H54 (cell line): ENCODE data around the gene TBC1D5.
"Not testable (repeated sequence)": the region's sequence is repeated elsewhere in the genome, so short reads cannot be mapped to it uniquely, and the experiment has no call there.

Experiments
- DNase-seq: peaks from one replicate; pipeline ENCODE4 v3.0.0; 2011; ENCODE audit warnings: low spot score, mixed read lengths; ENCODE audit not compliant: insufficient read length
- FAIRE-seq: peaks from 3 replicates; lab custom pipeline; 2011; peaks lifted over from hg19 to GRCh38; lab: Jason Lieb, UNC
- POLR2A ChIP-seq: IDR thresholded peaks from 2 replicates; pipeline ENCODE4 v1.6.1; 2011; ENCODE audit warnings: low read depth, mild to moderate bottlenecking, low read length

Gene TBC1D5

GRCh38 chr3:17514597-17514996 lies 227.8 kb downstream of the TBC1D5 start:
- DNase-seq (no peak), FAIRE-seq (no peak)
- no peak for TF ChIP-seq POLR2A

DNA sequence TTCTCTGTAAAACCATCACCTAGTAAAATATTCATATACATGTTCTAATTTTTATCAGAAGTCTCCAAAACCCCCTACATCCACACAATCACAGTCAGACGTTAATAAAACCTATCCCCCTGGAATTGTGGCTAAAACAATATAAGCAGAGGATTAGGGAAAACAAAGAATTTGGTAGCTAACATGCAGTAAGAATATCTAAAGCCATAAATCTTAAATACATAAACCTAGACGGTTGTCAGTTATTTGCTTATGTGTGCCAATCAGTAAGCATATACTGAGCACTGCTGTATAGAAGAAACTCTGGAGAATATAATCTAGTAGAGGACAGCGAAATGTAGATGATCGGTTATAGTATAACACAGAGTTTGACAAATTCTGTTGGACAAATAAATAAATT lies 232.2 kb downstream of the TBC1D5 start:
- no peak for TF ChIP-seq POLR2A
- DNase-seq (no peak), FAIRE-seq (no peak)

DNA sequence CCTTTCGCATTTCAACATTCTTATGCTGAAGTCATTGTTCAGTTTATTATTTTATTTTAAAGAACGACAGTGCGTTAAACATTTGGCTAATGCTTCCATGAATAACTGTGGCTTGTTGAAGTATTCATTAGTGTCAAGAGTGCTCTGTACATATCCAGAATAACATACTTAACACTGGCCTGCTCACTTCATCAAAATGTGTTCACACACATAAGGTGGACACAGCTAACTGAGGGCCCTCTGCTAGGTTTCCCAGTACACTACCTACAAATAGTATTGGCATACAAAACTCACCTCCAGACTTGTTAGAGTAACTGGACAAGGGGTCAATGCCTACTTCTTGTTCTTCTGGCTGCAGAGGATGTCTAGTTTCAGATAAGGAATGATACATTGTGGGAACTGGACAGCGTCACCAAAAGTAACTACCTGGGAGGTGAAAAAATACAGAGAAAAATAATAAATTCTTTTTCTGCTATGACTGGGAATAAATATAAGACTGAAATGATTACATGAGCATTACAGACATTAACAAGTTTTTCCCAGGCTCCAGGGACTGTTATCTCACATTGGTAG lies 234.2 kb downstream of the TBC1D5 start:
- no peak for DNase-seq
- FAIRE-seq, result no peak
- TF ChIP-seq POLR2A, result no peak

DNA sequence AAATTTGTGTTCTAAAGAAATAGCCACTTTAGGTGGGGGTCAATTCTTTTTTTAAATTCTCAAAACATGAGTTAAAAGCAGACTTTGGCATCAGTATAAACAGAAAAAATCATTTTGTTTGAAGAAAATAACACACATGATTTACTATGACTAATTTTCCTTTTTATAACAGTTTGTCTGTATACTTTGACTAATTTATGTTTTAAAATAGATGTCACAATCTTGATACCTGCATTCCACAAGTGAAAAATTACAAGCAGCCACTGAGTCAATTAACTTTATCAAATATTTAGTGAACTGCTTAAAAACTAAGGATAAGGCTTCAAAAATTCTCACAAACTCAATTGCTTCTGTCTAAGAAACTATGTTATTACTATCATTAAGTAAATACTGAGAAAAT lies 235.0 kb downstream of the TBC1D5 start:
- FAIRE-seq, result no peak

GRCh38 chr3:17505856-17506255 lies 236.6 kb downstream of the TBC1D5 start:
- DNase-seq, result no peak
- TF ChIP-seq POLR2A, result no peak
- peak; percentile 6 for FAIRE-seq

More for the DNA sequence above, 235.0 kb downstream of the TBC1D5 start:
- no peak for DNase-seq
- TF ChIP-seq POLR2A, result no peak

- DNase-seq (no peak), FAIRE-seq (no peak)
- no peak for TF ChIP-seq POLR2A
These were observed 240.7 kb downstream of the TBC1D5 start for GRCh38 chr3:17501745-17502144.

DNA sequence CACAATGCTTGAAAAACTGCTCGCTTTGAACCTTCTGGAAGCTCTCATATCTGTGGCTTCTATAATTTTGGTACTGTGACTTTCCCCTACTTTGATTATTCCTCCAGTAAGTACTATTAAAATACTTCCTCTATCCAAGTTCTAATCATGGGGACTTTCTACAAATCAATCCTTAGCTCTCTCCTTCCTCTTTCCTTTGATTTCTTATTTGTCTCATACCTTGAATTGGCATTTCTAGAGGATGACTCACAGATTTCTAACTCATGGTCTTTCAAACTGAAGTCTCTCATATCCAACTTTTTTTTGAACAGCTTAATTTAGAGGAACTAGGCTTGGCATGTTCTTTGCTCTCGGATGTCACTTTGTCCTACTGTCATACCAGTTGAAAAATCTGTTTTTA lies 241.8 kb downstream of the TBC1D5 start:
- no peak for TF ChIP-seq POLR2A
- DNase-seq (no peak), FAIRE-seq (peak; percentile 74)

DNA sequence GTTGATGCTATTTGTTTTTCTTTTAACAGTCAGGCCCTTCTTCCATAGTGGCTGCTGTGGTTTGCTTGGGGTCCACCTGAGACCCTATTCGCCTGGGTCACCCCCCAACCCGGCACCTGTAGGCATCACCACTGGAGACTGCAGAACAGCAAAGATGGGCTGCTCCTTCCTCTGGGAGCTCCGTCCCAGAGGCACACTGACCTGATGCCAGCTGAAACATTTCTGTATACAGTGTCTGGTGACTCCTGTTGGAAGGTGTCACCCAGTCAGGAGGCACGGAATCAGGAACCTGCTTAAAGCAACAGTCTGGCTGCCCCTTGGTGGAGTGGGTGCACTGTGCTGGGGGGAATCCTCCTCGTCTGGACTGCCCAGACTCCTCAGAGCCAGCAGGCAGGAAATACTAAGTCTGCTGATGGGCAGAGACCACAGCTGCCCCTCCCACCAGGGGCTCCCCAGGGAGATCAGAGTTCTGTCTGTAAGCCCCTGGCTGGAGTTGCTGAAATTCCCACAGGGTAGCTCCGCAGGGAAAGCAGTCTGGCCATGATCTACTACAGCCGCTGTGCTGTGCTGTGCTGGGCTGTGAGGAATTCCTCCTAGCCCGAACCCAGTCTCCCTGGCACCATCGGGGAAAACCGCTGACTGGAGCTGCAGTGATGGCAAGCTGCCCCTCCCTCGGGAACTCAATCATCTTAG lies 248.2 kb downstream of the TBC1D5 start:
- no peak for TF ChIP-seq POLR2A
- DNase-seq (peak; percentile 50), FAIRE-seq (peak; percentile 98)

DNA sequence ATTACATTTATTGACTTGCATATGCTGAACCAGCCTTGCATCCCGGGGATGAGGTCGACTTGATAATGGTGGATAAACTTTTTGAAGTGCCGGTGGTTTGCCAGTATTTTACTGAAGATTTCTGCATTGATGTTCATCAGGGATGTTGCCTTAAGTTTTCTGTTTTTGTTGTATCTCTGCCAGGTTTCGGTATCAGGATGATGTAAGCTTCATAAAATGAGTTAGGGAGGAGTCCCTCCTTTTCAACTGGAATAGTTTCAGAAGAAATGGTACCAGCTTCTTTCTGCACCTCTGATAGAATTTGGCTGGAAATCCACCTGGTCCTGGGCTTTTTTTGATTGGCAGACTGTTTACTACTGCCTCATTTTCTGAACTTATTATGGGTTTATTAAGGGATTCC lies 250.8 kb downstream of the TBC1D5 start:
- TF ChIP-seq POLR2A, result no peak
- FAIRE-seq (peak; percentile 89), DNase-seq (no peak)

GRCh38 chr3:17491190-17491589 lies 251.2 kb downstream of the TBC1D5 start:
- FAIRE-seq, DNase-seq: not testable (repeated sequence)

DNA sequence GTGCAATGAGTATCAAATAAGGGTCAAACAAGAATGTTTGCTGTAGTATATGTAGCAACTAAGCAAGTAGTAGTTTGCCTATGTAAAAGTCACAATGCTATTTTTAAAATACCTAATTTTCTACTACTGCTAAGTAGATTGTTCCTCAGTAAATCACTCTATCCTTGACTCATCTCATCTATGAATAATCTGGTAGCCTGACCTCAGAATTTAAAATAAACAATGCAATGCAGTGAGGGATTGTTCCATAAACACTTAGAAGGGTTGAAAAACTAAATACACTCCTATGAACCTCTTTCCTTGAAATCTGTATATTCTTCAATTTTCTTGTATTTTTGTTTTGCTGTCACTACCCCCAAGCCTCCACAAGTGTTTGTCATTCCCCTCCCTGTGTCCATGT lies 253.3 kb downstream of the TBC1D5 start:
- no peak for TF ChIP-seq POLR2A
- FAIRE-seq (peak; percentile 20), DNase-seq (no peak)

GRCh38 chr3:17481116-17481515 lies 261.3 kb downstream of the TBC1D5 start:
- TF ChIP-seq POLR2A, result no peak
- FAIRE-seq (no peak), DNase-seq (no peak)

DNA sequence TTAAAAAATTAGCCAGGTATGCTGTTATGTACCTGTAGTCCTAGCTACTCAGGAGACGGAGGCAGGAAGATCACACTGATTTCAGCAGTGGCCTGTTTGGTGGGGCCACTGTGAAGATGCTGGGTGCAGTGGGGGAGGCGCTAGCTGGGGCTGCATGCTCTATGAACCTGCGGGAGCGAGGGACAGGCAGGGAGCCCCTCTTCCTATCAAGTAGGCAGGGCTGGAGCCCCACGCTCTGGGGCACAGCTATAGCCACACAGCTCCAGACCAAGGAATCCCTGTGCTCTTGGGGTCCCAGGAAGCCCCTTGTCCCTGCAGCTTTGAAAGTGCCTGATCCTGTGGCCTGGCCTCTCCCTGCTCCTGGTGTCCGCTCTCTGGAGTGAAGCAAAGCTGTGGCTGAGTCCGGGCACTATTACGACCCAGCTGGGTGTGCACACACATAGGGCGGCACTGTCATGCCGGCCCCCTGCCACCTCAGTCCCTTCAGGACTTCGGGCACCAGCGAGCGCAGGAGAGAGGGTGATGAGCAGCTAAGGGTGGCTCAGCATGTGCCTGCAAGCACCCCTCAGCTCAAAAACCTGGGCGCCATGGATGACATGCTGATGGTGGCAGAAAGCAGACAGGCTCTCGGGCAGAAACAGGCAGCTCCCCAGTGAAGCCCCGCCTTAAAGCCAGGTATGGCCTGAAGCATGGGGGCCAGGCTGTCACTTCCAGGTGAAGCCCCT lies 262.6 kb downstream of the TBC1D5 start:
- FAIRE-seq (no peak), DNase-seq (no peak)
- TF ChIP-seq POLR2A, result no peak

- FAIRE-seq (peak; percentile 87), DNase-seq (no peak)
These were observed 263.8 kb downstream of the TBC1D5 start for GRCh38 chr3:17478673-17479072.

DNA sequence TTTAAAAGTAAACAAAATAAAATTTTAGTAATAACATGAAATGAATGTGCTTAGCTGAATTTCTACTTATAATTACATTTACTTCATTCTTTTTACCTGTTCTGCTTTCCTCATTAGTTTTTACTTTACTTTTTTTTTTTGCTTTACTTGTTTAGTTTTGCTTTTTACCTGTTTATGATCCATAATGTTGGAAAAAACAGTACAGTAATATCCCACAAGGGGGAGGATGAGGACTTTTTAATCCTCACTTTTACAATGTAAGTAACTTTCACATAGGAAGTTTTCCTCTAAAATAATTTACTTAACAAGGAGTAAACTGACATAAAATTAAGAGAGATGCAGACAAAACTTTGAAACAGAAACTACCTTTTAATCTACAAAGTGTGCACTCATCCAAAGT lies 268.7 kb downstream of the TBC1D5 start:
- FAIRE-seq (no peak), DNase-seq (no peak)
- no peak for TF ChIP-seq POLR2A

More at GRCh38 chr3:17478673-17479072, 263.8 kb downstream of the TBC1D5 start:
- TF ChIP-seq POLR2A, result no peak
